Stimulated activated CD4-positive, alpha-beta T cell treated with anti-CD3 and anti-CD28 coated beads, Interleukin-1b, Interleukin-23, amount 100 ng/mL, for 24 hours (primary cell): ENCODE results near the gene TMEM214.

Experiments used
- DNase-seq, 4 experiments: peaks; one replicate each; pipeline ENCODE4 v3.0.0-alpha.2; 2020; ENCODE audit warnings: low read depth in 4 of 4, low spot score in 1 of 4

TMEM214 gene

DNA sequence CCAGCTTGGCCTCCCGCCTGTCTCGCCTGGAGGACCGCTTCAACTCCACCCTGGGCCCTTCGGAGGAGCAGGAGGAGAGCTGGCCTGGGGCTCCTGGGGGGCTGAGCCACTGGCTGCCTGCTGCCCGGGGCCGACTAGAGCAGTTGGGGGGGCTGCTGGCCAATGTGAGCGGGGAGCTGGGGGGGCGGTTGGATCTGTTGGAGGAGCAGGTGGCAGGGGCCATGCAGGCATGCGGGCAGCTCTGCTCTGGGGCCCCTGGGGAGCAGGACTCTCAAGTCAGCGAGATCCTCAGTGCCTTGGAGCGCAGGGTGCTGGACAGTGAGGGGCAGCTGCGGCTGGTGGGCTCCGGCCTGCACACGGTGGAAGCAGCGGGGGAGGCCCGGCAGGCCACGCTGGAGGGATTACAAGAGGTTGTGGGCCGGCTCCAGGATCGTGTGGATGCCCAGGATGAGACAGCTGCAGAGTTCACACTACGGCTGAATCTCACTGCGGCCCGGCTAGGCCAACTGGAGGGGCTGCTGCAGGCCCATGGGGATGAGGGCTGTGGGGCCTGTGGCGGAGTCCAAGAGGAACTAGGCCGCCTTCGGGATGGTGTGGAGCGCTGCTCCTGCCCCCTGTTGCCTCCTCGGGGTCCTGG is 50.1 kb downstream of the TMEM214 start:
- DNase-seq: no peak

DNA sequence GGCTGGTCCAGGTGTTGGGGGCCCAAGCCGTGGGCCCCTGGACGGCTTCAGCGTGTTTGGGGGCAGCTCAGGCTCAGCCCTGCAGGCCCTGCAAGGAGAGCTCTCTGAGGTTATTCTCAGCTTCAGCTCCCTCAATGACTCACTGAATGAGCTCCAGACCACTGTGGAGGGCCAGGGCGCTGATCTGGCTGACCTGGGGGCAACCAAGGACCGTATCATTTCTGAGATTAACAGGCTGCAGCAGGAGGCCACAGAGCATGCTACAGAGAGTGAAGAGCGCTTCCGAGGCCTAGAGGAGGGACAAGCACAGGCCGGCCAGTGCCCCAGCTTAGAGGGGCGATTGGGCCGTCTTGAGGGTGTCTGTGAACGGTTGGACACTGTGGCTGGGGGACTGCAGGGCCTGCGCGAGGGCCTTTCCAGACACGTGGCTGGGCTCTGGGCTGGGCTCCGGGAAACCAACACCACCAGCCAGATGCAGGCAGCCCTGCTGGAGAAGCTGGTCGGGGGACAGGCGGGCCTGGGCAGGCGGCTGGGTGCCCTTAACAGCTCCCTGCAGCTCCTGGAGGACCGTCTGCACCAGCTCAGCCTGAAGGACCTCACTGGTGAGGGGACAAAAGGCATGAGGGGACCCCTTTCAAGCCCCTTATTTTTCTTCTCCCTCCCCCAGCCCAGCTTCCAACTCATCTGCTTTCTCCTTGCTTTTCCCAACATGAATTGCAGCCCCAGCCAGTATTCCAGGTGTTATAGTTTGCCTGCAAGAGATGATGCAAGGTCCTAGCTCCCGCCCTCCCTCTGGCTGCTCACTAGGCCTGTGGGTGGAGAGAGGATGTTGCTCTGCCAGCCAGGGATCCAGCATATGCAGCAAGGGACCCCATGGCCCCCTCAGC is 50.9 kb downstream of the TMEM214 start:
- no peak for DNase-seq

DNA sequence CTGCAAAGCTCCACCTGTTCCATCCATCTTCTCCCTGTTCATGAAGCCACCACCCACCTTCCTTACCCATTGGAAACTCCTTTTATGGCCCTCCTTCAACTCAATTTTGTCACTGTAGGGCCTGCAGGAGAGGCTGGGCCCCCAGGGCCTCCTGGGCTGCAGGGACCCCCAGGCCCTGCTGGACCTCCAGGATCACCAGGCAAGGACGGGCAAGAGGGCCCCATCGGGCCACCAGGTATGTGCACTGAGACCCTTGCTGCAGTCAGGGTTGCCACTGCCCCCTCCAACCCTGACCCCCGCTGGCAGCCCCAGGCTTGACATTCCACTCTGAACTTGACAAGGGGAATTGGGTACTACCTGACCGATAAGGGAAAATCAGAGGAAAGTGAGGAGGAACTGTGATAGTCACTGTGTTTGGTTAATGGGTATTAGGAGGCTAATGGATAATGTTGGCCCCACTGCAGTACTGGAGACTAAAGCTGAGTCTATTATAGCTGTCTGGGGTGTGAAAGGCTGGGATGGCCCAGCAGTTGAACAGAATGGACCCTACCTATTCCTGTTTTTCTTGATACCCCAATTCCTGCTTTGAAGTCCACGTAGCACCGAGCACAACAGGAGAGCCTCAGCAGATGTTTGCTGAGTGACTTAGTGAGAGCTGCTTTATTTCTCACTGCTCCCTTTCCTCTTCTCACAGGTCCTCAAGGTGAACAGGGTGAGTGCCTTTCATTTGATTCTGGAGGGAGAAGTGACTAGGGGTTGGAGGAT is 51.7 kb downstream of the TMEM214 start:
- no peak for DNase-seq

DNA sequence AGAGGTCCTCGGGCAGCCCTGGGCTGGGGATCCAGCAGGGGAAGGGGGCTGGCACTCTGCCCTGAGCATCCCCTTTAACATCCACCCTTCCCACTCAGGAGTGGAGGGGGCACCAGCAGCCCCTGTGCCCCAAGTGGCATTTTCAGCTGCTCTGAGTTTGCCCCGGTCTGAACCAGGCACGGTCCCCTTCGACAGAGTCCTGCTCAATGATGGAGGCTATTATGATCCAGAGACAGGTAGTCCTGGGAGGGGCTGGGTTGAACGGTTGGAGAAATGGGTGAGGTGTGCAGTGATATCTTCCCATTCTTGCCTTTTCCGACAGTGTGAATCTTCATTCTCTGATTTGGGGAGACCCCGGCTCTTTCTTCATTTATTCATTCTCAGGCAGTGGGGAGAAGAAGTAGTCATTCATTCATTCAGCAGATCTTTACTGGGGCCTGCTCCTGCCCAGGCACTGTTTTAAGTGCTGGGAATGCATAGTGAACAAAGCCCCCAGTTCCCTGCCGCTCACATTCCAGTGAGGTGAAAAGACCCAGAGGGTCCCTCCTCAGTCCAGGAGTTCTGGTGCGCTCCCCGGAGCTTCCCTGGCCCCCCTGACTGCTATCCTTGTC is 52.4 kb downstream of the TMEM214 start:
- no peak for DNase-seq

DNA sequence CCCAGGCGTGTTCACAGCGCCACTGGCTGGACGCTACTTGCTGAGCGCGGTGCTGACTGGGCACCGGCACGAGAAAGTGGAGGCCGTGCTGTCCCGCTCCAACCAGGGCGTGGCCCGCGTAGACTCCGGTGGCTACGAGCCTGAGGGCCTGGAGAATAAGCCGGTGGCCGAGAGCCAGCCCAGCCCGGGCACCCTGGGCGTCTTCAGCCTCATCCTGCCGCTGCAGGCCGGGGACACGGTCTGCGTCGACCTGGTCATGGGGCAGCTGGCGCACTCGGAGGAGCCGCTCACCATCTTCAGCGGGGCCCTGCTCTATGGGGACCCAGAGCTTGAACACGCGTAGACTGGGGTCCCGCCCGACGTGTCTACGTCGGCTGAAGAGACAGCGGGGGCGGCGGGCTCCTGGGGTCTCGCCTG is 52.9 kb downstream of the TMEM214 start:
- peak in 2 of 4 experiments; percentile 28 for DNase-seq

DNA sequence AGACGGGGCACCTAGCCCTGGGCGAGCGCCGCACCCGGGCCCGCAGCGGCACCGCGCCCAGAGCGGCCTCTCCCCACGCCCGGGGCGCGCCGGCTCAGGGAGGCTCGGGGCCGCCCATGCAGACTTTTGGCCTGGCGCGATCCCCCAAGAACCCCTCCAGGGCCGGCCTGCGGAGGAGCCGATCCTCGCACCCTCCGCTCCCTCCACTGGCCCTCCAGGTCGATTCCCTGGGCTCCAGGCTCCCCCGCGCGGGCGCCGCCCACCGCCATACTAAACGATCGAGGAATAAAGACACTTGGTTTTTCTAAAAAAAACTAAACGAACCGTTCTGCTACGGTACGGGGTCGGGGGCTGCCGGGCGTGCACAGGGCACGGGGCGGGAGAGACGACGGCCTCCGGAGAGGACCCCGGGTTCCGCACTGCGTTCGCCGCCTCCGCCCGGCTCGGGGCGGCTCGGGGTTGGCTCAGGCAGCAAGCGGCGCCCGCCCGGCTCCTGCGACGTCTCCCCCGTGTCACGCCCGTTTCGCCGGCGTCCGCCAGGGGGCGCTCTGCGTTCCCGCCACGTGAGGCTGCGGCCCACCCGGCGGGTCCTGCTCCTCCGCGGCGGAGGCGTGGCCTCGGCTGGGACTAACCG is 53.4 kb downstream of the TMEM214 start:
- peak; percentile 91 to 98 (median 96) for DNase-seq

DNA sequence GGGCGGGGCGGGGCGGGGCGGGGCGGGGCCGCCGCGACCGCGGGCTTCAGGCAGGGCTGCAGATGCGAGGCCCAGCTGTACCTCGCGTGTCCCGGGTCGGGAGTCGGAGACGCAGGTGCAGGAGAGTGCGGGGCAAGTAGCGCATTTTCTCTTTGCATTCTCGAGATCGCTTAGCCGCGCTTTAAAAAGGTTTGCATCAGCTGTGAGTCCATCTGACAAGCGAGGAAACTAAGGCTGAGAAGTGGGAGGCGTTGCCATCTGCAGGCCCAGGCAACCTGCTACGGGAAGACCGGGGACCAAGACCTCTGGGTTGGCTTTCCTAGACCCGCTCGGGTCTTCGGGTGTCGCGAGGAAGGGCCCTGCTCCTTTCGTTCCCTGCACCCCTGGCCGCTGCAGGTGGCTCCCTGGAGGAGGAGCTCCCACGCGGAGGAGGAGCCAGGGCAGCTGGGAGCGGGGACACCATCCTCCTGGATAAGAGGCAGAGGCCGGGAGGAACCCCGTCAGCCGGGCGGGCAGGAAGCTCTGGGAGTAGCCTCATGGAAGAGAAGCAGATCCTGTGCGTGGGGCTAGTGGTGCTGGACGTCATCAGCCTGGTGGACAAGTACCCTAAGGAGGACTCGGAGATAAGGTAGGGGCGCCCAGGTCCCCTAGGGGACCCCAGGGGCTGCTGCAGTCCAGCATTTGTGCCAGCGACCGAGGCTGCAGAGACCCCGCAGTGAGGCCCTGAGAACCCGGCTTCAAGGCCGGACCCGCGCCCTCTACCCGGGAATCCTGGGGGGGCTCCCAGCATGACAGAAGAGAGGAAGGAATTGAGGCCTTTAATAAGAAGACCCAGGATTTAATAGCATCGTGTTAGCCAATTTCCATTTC is 54.2 kb downstream of the TMEM214 start, which contains the start of gene KHK:
TSS of gene KHK (plus strand) at position 49 of the 870 bp plus-strand sequence. CDS start at position 537, 488 bp downstream.
- DNase-seq: no peak

DNA sequence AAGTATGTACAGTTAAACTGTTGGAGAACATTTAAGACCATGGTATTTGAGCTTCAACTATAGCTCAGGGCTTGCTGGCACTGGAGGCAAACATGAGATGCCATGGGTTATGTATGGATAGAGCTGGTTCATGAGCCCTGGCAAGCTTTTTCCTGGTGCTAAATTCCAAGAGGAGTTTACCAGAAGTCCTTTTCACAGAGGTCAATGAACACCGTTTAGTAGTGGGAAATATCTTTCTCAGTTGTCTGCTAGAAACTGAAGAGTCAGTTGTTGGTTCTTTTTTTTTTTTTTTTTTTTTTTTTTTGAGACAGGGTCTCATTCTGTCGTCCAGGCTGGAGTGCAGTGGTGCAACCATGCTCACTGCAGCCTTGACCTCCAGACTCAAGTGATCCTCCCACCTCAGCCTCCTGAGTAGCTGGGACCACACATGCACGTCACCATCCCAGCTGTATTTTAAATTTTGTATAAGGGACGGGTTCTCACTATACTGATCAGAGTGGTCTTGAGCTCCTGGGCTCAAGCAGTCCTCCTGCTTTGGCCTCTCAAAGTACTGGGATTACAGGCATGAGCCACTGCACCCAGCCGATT is 55.2 kb downstream of the TMEM214 start:
- DNase-seq: no peak

DNA sequence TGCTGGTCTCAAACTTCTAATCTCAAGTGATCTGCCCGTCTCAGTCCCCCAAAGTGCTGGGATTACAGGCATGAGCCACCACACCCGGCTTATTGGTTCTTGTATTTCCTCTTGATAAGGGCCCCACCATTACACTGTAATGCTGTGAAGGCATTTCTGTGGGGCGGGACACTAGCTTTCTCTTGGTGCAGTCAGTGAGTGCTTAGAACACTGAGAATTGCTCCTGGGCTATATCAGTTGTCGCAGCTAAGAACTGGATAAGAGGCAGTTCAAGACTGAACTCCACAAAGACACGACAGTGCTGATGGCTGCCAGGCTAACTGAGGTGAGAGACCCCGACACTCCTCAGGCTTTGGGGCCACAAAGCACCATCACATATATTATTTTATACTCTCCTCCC is 55.9 kb downstream of the TMEM214 start:
- no peak for DNase-seq

DNA sequence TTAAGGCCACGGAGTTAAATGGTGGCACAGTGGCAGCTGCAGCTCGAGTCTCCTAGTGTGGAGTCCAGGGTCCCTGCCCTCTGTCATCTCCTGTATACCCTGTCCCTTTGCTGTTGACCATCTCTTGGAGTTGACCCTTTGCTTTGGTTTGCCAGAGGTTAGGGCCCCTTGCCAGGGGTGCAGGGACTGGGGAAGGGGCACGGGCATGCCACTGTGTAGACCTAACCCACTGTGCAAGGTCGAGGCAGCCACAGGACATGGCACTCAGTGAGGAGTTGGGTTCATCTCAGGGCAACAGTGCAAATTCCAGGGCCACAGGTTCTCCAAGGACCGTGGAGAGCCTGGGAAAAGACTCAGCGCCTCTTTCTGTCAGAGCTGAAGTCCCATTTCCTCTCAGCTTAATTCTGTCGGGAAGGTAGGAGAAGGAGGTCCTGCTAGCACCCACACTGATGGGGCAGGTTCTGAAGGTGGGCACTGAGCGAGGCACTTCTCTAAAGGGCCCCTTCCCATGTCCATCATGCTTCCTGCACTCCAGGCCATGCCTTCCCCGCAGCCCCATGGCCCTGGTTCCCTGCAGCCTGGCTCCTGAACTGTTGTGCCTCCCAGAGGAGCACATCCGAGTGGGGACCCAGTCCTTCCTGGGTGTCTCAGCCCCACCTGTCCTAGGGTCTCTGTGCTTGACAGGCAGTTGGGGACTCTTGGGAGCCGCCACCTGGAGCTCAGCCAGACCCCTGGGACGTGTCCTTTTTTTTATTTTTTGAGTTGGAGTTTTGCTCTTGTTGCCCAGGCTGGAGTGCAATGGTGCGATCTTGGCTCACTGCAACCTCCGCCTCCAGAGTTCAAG is 56.6 kb downstream of the TMEM214 start:
- no peak for DNase-seq
